Dedifferentiated amniotic fluid mesenchymal stem cell (primary cell): ENCODE measurements around the gene GMEB2.
A peak's percentile ranks its signal among the peaks of the same experiment; 100 is the strongest.

Source experiments
- DNase-seq: peaks from one replicate; pipeline ENCODE4 v3.0.0-alpha.2; 2016; ENCODE audit errors: extremely low spot score

The GMEB2 gene

DNA sequence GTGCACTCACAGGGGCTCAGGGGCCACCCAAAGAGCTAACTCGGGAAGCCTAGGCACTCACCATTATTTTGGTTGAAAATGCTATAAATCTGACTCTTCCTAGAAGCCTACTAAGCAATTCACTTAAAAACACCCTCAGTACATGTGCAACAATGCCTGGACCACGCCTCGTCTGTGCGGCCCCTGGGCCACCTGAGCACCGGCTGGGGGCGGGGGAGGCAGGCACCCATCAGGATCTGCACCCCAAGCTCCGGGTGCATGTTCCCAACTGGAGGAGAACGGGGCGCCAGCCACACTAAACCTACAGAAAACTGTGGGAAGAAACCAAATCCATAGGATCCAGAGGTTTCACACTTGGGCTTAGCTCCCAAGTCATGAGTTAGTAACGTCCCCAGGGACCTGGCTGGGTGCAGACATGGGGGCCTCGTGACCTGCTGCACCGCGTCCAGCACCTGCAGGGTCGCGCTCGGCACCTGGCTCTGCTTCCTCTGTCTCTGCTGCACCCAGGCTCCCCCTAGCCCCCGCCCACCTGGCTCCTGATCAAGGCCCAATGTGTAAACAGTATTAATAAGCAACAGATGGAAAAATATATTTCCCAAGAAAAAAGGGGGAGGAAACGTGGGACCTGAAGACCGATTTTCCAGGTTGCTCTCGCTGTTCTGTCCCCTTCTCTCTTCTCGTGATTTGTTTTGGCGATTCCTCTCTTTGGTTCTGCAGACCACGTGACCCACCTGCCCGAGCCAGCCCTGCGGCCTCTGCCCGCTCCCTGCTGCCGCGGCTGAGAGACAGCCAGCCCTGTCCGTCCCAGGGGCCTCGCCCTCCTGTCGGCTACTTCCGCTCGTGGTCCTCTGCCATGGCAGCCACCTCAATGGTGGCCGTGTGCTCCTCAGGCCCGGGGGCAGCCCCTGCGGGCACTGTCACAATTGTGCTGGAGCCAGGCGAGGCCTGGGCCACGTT is 37.4 kb downstream of the GMEB2 start:
- no peak for DNase-seq

DNA sequence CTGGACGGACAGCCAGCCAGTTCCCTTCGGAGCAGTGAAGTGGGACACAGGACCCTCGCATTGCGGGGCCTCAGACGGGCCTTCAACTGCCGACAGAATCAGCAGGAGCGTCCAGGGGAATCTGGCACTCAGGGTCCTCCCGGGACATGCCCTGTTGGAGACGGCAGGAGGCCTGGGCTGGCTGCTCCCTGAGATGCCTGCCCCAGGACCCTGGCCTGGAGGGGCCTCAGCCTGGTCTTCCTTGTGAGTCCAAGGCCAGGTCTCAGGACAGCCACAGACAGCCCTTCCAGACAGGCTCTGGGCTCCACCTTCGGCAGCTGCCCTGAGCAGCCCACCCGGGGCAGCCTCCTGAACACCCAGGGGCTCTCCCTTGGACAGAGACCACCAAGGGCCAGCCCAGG is 38.3 kb downstream of the GMEB2 start:
- no peak for DNase-seq

DNA sequence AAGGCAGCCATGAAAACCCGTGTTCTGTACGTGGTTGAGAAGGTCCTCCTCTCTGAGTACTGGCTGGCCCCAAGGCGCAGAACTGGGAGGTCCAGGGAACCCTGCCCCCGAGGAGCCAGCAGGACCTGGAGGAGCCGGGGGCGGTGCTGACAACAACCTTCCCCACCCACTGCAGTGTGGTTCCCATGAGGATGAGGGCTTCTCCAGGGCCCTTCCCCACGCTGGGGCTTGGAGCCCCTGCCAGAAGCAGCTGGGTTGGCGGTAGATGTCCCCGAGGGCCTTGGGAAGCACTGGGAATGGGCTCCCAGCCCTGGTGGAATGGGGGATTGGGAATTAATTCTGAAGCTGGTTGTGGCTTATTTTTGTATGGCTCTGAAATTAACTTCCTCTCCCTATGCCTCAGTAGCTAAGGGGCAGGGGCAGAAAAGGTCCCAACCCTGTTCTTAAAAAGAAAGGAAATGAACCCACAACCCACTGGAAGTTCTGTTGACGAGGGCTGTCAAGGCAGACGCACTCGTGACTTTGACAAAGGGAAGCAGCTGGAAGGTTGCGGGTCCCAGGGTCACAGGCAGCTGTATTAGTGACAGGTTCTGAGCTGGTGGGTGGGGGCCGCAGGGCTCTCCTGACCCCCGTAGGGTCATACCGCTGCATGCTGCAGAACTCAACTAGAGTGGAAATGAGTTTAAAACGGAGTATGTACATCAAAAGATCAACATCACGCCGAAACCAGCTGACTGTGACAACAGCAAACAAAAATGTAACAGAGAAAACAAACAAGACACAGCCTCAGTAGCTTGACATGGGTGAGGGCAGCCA is 38.9 kb downstream of the GMEB2 start:
- no peak for DNase-seq

DNA sequence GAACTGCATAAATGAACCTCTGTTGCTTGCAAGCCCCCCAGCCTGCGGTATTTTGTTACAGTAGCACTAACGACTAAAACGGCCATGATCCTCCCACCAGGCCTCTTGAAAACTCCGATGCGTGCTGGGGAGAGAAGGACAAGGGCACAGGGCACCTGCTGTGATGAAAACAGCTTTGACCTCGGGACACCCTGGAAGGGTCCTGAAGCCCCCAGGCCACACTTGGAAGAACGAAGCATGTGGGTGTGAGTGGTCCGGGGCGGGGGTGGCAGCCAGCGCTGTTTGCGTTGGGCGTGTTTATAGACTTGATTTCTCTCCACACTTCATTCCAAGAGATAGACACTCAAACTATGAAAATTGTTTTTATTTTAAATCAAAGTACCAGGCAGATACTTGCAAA is 39.6 kb downstream of the GMEB2 start:
- no peak for DNase-seq

DNA sequence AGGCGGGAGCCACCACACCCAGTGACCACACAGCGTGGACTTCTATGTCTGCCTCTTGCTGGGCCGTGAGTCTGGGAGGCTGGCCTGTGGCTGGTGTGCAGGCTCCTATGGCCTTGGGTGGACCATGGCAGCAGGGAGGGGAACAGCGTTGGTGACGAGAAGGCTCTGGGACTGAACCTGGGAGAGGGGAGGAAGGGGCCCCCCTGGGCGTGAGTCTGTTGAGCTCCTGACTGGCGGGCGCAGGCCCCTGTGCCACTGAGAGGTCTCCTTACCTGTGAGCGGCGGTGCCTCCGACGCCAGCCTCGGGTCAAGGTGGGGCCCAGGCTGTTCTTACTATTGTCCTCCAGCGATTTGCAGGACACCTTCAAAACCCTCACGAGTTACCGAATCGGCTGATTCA is 40.1 kb downstream of the GMEB2 start:
- no peak for DNase-seq

DNA sequence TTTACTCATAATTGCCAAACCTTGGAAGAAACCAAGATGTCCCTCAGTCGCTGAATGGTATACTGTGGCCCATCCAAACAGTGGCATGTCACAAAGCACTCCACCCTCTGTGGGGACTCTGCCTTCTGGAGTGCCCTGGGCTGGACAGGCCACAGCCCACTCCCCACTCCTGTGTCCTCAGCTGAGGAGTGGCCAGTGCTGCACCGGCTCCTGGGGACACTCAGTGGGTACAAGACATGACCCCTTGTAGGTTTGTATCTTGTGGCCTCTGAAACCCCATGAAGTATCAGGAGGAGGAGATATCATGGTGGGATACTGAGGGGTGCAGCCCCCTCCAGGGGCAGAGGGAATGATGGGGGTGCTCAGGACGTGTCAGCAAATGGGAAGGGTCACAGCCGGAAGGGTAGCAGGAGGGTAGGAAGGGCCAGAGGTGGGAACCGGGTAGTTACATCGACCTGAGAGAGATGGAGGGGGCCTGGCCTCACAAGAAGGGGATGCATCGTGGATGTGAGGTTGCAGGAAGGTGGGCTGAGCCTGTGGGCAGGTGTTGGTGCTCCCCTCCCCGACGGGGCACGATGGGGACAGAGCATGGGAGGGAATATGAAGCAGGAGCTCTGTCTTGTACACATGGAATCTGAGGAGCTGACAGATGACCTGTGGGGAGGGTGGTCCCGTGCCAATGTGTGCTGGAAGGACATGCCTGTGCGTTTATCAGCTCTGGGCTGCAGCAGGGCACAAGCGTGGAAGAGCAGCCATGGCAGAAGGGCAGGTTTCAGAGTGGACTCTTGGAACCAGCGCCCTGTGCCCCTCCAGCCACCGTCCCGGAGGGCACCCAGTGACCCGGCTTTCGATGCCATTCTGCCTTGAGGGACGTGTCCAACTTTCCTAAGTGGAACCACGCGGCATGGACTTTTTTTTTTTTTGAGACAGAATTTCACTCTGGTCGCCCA is 41.0 kb downstream of the GMEB2 start:
- no peak for DNase-seq

DNA sequence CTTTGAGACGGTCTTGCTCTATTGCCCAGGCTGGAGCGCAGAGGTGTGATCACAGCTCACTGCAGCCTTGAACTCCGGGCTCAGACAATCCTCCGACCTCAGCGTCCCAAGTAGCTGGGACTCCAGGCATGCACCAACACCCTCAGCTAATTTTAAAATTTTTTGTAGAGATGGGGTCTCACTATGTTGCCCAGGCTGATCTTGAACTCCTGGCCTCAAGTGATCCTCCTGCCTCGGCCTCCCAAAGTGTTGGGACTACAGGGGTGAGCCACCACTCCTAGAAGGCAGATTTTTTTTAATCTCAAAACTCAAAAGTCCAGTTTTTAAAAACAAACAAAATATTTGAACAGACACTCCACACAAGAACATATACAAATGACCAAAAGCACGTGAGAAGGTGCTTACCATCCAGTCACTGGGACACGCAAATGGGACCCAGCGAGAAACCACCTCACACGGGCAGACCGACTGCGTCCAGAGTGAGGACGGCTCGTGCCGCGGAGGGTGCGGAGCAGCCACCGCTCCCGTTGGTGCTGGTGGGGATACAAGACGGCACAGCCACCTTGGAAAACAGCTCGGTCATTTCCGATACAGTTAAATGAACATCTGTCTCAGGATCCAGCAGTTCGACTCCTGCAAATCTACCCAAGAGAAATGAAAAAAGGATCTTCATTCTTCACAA is 44.4 kb downstream of the GMEB2 start:
- no peak for DNase-seq

DNA sequence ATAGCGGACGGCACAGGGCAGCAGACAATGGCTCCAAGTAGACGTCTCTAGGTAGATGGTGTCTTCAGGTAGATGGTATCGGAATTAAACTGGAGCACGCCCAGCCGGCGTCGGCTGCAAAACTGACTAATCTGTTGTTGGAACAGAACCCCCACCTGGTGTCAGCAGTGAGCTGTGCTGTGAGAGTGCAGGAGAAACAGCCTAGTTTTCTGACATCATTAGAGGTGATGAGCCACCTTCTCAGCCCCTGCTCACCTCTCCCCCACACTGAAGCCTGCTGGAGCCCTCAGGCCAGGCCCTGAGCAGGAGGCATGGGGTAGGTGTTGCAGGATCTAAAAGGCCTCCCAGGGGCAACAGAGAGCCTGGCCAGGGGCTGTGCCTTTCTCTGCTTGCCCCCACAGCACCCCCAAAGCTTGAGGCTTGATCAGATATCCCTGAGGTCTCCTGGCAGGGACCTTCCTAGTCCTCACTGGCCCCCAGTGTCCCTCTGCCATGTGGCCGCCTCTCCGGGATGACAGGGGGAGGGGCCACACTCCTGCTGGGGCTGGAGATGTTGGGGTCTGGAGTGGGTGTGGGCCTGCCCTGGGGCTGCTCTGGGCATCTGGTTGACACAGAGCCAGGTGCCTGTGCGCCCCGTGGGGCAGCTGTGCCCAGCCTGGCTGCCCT is 46.0 kb downstream of the GMEB2 start:
- DNase-seq = no peak

DNA sequence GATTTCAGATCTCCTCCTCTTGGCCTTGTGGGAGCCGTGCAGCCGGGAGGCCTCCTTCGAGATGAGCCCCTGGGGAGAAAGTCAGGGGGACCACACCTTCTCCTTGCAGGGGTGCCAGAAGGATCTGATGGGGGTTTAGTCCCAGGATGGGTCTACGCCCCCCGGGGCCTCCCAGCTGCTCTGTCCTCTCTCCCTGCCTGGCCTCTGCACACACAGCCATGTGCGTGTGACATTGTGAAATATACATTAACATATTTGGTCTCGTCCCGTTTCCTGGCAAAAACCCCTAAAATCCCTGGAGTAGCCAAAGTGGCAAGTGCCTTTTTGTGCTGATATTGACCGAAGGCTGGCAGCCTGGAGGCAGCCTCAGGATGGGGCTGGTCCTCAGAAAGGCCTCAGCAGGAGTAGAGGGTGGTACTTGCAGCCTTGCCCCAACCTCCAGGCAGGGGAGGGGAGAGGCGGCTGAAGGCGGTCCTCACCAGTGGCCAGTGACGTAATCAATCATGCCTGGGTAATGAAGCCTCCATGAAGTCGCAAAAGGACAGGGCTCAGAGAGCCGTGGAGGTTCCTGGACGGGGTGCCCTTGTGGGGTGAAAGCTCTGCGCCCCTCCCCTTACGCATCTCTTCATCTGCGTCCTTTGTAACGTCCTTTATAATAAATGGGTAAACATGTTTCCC is 47.7 kb downstream of the GMEB2 start:
- DNase-seq = no peak

DNA sequence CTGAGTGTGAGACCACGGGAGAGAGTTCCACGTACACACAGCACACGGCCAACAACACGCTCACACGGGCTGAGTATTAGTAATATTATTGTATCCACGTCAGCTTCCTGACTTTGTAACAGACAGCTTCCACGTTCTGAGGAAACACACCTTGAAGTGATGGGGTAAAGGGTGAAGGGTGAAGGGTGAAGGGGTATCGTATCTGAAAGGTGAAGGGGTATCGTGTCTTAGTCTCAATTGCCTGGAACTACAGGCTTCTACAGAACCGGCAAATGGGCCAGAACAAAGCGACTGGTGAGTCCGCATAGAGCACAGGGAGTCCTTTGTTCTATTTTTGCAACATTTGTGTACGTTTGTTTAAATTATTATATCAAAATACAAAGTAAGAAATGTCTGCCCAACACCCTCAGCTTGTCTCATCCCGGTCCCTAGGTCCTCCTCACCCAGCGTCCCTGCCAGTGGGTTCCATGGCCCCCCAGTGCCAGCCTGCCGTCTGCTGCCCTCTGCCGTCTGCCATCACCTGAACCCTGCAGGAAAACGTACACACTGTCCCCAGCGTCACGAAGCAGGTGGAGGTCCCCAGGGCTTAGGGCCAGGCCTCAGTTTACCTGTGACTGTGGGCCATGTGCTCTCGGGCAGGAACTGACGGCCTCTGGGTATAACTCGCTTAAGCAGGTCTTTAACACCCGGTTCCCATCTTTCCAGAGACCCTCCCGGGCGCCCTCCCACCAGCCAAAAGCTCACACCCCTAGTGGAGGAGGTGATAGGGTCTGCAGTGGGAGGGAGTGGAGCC is 48.5 kb downstream of the GMEB2 start:
- DNase-seq = no peak

DNA sequence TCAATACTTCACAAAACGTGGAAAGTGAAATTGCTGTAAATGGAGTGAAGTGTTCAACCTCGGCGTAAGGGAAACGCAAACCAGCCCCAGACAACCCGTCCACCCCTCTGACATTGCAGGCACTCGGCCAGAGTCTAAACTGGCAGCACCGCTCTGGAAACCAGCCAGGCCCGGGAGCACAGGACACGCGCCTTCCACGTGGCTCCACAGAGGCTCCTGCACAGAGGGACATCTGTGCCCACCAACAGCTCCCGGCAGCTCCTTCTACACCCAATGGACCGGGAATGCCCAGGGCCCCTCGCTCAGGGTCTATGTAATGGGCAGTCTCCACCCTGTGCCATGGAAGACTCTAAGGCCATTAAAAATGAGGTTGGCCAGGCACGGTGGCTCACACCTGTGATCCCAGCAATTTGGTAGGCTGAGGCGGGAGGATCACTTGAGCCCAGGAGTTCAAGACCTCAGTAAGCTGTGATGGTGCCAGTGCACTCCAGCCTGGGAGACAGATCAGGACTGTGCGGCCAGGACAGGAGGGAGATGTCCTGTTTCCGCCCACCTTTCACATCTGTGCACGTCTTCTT is 49.5 kb downstream of the GMEB2 start:
- DNase-seq = no peak

DNA sequence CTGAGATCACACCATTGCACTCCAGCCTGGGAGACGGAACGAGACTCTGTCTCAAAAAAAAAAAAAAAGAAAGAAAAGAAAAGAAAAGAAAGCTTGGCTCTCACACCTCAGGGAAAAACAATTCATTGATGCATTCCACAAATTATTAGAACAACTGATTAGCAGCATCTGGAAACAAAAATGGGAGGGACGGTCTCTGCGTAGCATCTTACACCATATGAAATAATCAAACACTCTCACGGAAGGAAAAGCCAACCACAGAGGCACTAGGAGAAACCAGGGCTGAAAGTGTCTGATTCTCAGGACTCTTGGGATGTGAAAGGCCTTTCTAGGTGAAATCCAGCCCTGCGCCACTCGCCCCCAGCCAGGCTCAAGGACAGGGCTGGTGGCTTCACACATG is 50.6 kb downstream of the GMEB2 start:
- no peak for DNase-seq

DNA sequence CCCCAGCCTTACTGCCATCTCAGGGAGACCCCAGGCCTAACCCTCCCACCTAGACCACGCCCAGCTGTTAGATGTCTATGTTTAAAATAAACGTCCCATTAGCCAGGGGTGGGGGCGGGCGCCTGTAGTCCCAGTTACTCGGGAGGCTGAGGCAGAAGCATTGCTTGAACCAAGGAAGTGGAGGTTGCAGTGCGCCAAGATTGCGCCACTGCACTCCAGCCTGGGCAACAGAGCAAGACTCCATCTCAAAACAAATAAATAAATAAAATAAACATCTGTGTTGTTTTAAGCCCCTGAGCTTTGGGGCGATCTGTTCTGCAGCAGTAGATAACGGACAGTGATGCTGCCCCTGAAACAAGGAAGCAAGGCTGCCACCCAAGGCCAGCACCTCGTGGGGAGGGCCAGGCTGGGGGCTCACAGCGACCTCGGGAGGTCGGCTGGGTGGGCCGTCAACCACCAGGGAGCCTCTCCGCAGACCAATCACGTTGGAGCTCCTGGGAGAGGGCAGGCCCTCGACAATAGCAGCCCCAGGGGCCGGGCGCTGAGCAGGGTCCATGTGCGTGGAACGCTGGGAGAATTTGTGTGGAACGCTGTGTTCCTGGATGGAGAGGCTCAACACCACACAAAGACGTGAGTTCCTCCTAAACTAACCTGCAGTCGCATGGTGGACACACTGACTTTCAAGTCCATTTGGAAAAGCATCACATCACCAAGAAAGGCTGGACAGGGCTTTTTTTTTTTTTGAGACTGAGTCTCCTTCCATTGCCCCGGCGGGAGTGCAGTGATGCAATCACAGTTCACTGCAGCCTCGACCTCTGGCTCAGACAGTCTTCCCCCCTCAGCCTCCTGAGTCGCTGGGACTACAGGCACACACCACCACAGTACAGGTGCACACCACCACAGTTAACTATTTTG is 51.8 kb downstream of the GMEB2 start:
- no peak for DNase-seq

DNA sequence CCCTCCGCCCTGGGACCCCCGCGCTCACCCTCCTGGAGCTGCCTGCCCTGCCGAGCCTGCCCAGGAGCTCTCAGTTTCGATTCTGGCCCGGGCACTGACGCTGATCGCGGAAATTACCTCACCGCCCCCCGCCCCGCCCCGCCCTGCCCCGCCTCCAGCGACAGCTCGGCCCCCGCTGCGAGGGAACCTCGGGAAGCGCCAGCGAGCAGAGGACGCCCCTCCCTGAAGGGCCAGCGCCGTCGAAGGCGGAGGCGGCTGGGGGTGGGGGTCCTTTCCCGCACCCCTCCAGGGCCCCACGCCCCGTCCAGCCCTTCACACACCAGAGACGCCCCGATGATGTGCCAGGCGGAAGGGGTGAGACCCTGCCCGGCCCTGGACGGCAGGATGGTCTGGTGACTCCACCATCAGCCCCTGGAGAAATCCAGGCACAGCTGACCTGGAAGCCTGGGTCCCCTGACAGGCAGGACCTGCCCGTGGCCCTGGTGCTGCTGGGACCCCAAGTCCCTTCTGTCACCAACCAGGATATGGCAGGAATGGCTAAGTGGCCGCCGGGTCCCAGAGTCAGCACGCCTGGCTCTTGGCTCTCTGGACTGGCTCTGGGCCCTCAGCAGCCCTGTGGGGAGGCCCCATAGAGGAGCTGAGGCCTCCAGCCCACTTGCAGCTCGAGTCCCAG is 52.6 kb downstream of the GMEB2 start, which contains the start of gene HELZ2:
TSS of gene HELZ2 (minus strand) at position 84 of the 673 bp plus-strand sequence. CDS start 1,854 bp downstream, outside the sequence.
- peak; percentile 59 for DNase-seq

DNA sequence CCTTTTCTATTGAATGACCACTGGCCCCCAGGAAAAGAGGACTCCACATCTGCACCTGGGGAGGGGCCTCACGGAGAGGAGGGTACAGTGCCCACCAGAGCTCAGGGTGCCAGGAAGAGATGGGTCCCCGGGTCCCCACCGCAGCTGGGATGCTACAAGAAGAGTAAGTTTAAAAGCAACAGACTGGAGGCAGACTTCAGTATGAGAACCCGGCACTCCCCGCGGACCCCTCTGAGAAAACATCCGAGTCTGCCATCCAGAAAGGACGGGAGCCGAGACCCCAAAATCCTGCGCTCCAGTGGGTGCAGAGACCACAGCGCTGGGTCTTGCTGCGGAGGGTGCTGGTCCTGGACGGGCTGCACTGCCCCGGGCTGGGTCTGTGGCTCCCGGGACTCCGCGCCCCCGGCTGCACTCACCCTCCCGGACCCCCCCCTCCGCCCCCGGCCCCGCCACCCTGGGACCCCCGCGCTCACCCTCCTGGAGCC is 53.2 kb downstream of the GMEB2 start:
- DNase-seq = no peak

DNA sequence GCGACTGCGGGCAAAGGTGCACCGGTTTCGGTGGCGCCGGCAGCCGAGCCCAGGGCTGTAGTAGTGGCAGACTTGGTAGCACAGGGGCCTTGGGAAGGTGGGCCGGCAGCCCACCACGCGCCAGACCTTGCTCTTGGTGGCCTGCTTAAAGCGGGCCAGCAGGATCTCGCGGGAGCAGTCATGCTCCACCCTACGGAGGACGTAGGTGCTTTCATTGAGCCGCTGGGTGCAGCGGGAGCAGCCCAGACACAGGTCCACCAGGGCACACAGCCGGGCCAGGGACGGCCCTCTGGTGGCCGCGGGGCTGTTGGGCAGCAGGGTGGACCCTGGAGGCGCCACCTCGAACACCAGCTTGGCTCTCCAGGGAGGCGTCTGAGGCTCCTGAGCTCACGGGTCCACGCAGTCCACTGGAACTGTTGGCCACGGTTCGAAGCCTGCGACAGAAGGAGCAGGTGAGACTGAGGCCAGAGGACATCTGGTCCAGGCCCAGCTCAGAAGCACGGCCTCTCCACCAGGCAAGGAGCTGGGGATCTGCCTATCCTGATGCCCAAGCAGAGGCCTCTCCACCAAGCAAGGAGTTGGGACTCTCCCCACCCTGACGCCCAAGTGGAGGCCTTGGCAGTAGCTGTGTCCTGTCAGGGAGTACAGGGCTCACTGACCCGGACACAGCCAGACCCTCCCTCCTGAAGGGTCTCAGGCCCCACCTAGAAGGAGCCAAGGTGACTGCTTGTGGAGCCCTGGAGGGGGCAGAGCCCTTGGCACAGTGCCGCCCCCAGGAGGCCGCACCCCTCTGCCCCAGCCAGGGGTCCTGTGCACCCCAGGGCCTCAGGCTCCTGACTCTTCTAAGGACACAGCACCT is 53.9 kb downstream of the GMEB2 start:
- DNase-seq = no peak
